Adipose tissue (tissue), 3 donors: ENCODE data around the gene BCL2L13. TPM values are rescaled to one million over a fixed set of nuclear protein-coding genes. Genes with fewer than 3 reads are reported as not detected.

Experiments used
- polyA plus RNA-seq, 3 donors: library from polyadenylated mRNA; stranded (reverse); fragments of 200-250 nt; gene quantifications; one replicate each; pipeline ENCODE4 v1.2.3, GENCODE V29; 2013
- donor health status: healthy with polysubstance abuse.
- donor health status: Bipolar disorder and iron deficiency.
- donor health status: healthy.

The BCL2L13 gene
- polyA plus RNA-seq, 3 donors = 17.9 to 36.9 (median 35.2) TPM

Other genes starting within 250 kb of the BCL2L13 start
- gene SLC25A18, start 75.3 kb upstream of the BCL2L13 start, polyA plus RNA-seq = 10 to 100 TPM in 1 of 3 donors, 1 to 10 TPM in 2; 3.1 to 13.0 (median 7.6) TPM
- 100 to 1,000 TPM in 2 of 3 donors, 10 to 100 TPM in 1; 48.5 to 149 (median 132) TPM for gene ATP6V1E1, start 10.0 kb upstream of the BCL2L13 start, polyA plus RNA-seq
- gene BID, start 135.7 kb downstream of the BCL2L13 start, polyA plus RNA-seq = 10 to 100 TPM in 2 of 3 donors, 1 to 10 TPM in 1; 9.1 to 34.9 (median 22.5) TPM